DOHH2 (cell line): ENCODE measurements around the gene FANCC.
"Not testable (repeated sequence)": the region's sequence is repeated elsewhere in the genome, so short reads cannot be mapped to it uniquely, and the experiment has no call there.

Experiments
- H3F3A ChIP-seq: fragments of 200-600 bp; sonication (generic), shearing (Covaris generic); 2 replicates; pipeline ENCODE4 v1.6.0; 2016; ENCODE audit warnings: antibody characterized with exemption, mild to moderate bottlenecking; ENCODE audit not compliant: control insufficient read depth, insufficient read depth
- H3K27ac ChIP-seq: fragments of 200-600 bp; sonication (generic); 2 replicates; pipeline ENCODE4 v1.5.1; 2014; ENCODE audit warnings: low read depth, mild to moderate bottlenecking, low read length, moderate library complexity
- H3K27me3 ChIP-seq: fragments of 200-600 bp; sonication (generic); 2 replicates; pipeline ENCODE4 v1.6.1; 2014; ENCODE audit warnings: mild to moderate bottlenecking, low read length, mixed read lengths; ENCODE audit not compliant: control insufficient read depth
- H3K36me3 ChIP-seq: fragments of 200-600 bp; sonication (generic); 2 replicates; pipeline ENCODE4 v1.6.1; 2014; ENCODE audit warnings: mild to moderate bottlenecking, low read length, moderate library complexity, mixed read lengths; ENCODE audit not compliant: control insufficient read depth
- H3K4me1 ChIP-seq: fragments of 200-600 bp; sonication (generic); 2 replicates; pipeline ENCODE4 v1.6.1; 2014; ENCODE audit warnings: mild to moderate bottlenecking, low read length, mixed read lengths; ENCODE audit not compliant: control insufficient read depth
- H3K4me2 ChIP-seq: fragments of 200-600 bp; sonication (generic); 2 replicates; pipeline ENCODE4 v1.6.0; 2014; ENCODE audit warnings: mild to moderate bottlenecking, low read length, moderate library complexity
- H3K4me3 ChIP-seq: fragments of 200-600 bp; sonication (generic); 2 replicates; pipeline ENCODE4 v1.5.1; 2014; ENCODE audit warnings: mild to moderate bottlenecking, low read length, mixed read lengths
- H3K79me2 ChIP-seq: fragments of 200-600 bp; sonication (generic); 2 replicates; pipeline ENCODE4 v1.6.1; 2014; ENCODE audit warnings: mild to moderate bottlenecking, low read length, mixed read lengths; ENCODE audit not compliant: control insufficient read depth
- H3K9me2 ChIP-seq: fragments of 200-600 bp; sonication (generic); replicated peaks from 2 replicates; pipeline ENCODE4 v1.6.1; 2014; ENCODE audit warnings: mild to moderate bottlenecking, low read length, mixed read lengths; ENCODE audit not compliant: control insufficient read depth
- H3K9me3 ChIP-seq: fragments of 200-600 bp; sonication (generic); 2 replicates; pipeline ENCODE4 v1.6.1; 2014; ENCODE audit warnings: antibody characterized with exemption, low read length, mixed read lengths; ENCODE audit not compliant: control insufficient read depth, insufficient read depth
- H4K20me1 ChIP-seq: fragments of 200-600 bp; sonication (generic); 2 replicates; pipeline ENCODE4 v1.6.0; 2014; ENCODE audit warnings: low read depth, mild to moderate bottlenecking, antibody characterized with exemption, low read length, moderate library complexity; ENCODE audit not compliant: control insufficient read depth, insufficient read depth
- CTCF ChIP-seq: fragments of 200-600 bp; sonication (generic); IDR thresholded peaks from one replicate; pipeline ENCODE4 v1.5.1; 2014; ENCODE audit warnings: antibody characterized with exemption, mild to moderate bottlenecking, low read depth, low read length; ENCODE audit not compliant: poor library complexity, severe bottlenecking
- EZH2phosphoT487 ChIP-seq: fragments of 200-600 bp; sonication (generic); IDR thresholded peaks from 2 replicates; pipeline ENCODE4 v1.6.1; 2017; ENCODE audit warnings: borderline replicate concordance, mild to moderate bottlenecking, antibody characterized with exemption, low read length, moderate library complexity, mixed read lengths

The FANCC gene

DNA sequence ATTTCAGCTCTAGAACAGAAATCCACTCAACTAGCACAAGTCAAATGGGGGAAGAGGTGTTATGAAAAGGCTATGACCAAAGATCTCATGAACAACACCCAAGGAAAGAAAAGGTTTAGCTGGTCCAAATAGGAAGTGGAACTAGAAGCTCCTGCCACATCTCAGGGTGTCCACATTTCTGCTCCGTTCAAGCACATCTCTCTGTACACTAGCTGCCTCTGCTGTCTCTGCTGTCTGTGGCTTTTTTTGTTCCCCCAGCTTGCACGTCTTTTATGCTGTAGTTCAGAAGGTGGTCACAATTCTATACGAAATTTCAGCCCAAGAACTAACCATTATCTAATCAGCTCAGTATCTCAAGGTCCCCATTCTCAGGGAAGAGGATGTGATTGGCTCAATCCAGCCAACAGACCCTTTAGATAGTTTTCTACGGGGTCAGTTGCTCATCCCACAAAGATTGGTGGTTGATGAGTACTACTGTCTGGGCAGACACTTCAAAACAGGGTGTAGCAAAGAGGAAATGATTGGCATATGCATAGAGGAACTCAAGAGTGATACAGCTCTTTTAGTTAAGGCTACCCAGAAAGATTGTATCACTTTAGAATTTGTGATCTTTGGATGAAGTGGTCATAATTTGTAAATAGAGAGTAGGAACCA is 44.0 kb downstream of the FANCC start:
- no peak for TF ChIP-seq CTCF
- H3K79me2 ChIP-seq: peaks cover 54% of the 10 kb centered on the region

GRCh38 chr9:95272830-95273229 is 44.7 kb downstream of the FANCC start:
- no peaks in the 10 kb centered on the region for H3K27me3 ChIP-seq
- no peak overlapping the region for H3K27ac ChIP-seq

More for the DNA sequence above, 44.0 kb downstream of the FANCC start:
- Histone ChIP-seq H3K4me3 (no peak overlapping the region), H3K27me3 (no peaks in the 10 kb centered on the region), H3K27ac (no peak overlapping the region), H3K9me2 (no peaks in the 10 kb centered on the region), H4K20me1 (no peaks in the 10 kb centered on the region), H3K9me3 (no peaks in the 10 kb centered on the region), H3K36me3 (no peaks in the 10 kb centered on the region), H3K4me2 (0 out of 2 replicates have a peak overlapping the region, but pooled peaks have one; percentile 27), H3K4me1 (peaks cover 9% of the 10 kb centered on the region), H3F3A (no peaks in the 10 kb centered on the region)

DNA sequence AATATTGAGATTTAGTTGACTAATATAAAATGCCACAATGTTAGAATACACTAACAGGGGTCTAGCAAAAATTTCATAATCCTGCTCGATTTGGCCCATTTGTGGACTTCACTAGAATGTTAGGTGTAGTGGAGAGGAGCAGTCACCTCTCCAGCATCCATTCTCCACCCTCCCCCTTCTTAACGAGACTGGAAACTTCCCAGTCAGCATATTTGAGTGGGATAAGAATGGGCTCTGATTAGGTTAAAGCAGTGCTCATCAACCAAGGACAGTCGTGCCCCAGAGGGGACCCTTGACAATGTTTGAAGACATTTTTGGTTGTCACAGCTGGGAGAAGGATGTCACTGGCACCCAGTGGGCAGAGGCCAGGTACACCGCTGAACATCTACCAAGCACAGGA is 46.7 kb downstream of the FANCC start:
- no peak overlapping the region for H3K4me2 ChIP-seq
- H3K9me3 ChIP-seq: no peaks in the 10 kb centered on the region
- peaks cover 12% of the 10 kb centered on the region; the same call in 1 of the 2 replicates for H4K20me1 ChIP-seq
- no peak overlapping the region for H3K27ac ChIP-seq
- H3K4me1 ChIP-seq: peaks cover 36% of the 10 kb centered on the region
- no peaks in the 10 kb centered on the region for H3K36me3 ChIP-seq
- peaks cover 48% of the 10 kb centered on the region for H3K79me2 ChIP-seq
- no peaks in the 10 kb centered on the region for H3K27me3 ChIP-seq
- no peak overlapping the region for H3K4me3 ChIP-seq
- no peaks in the 10 kb centered on the region for H3K9me2 ChIP-seq
- TF ChIP-seq EZH2phosphoT487 (no peak), CTCF (no peak)
- no peaks in the 10 kb centered on the region for H3F3A ChIP-seq

More at GRCh38 chr9:95272830-95273229, 44.7 kb downstream of the FANCC start:
- Histone ChIP-seq H3K4me2 (no peak overlapping the region), H3K79me2 (peaks cover 50% of the 10 kb centered on the region), H3K36me3 (no peaks in the 10 kb centered on the region), H4K20me1 (peaks cover 4% of the 10 kb centered on the region; the same call in 1 of the 2 replicates), H3F3A (no peaks in the 10 kb centered on the region), H3K4me1 (peaks cover 15% of the 10 kb centered on the region), H3K9me2 (no peaks in the 10 kb centered on the region), H3K9me3 (no peaks in the 10 kb centered on the region), H3K4me3 (no peak overlapping the region)
- TF ChIP-seq EZH2phosphoT487: no peak
- TF ChIP-seq CTCF: no peak

GRCh38 chr9:95269803-95270773 is 47.4 kb downstream of the FANCC start:
- H3K36me3 ChIP-seq, H3K9me2 ChIP-seq, H3K9me3 ChIP-seq, H3K4me3 ChIP-seq, H3K4me2 ChIP-seq, H3F3A ChIP-seq, H3K27me3 ChIP-seq, H3K27ac ChIP-seq: not testable (repeated sequence)
- peaks cover 49% of the 10 kb centered on the region for H3K79me2 ChIP-seq
- peaks cover 43% of the 10 kb centered on the region for H3K4me1 ChIP-seq
- H4K20me1 ChIP-seq: peaks cover 12% of the 10 kb centered on the region; the same call in 1 of the 2 replicates
